Stimulated activated CD4-positive, alpha-beta T cell treated with anti-CD3 and anti-CD28 coated beads, Interleukin-12 subunit alpha, Interleukin-12 subunit beta, amount 100 ng/mL, for 4 hours (primary cell): Measurements from ENCODE around the gene RALGPS2.
"Not testable (repeated sequence)": the region's sequence is repeated elsewhere in the genome, so short reads cannot be mapped to it uniquely, and the experiment has no call there.

Experiments
- DNase-seq: peaks from one replicate; pipeline ENCODE4 v3.0.0-alpha.2; 2020

RALGPS2 gene

GRCh38 chr1:178784131-178784536, 59.1 kb downstream of the RALGPS2 start:
- DNase-seq: no peak

- DNase-seq: no peak
Observed at GRCh38 chr1:178792394-178792793, 67.3 kb downstream of the RALGPS2 start.

GRCh38 chr1:178796013-178796412, 71.0 kb downstream of the RALGPS2 start:
- no peak for DNase-seq

GRCh38 chr1:178797590-178797989, 72.5 kb downstream of the RALGPS2 start:
- no peak for DNase-seq

- DNase-seq: no peak
Observed at GRCh38 chr1:178798232-178798861, 73.3 kb downstream of the RALGPS2 start.

- DNase-seq: no peak
Observed at GRCh38 chr1:178802873-178803272, 77.8 kb downstream of the RALGPS2 start.

GRCh38 chr1:178806665-178807300, 81.7 kb downstream of the RALGPS2 start:
- DNase-seq: no peak

GRCh38 chr1:178808529-178808928, 83.5 kb downstream of the RALGPS2 start:
- no peak for DNase-seq

GRCh38 chr1:178810585-178810984, 85.5 kb downstream of the RALGPS2 start:
- DNase-seq: no peak

GRCh38 chr1:178818416-178818815, 93.4 kb downstream of the RALGPS2 start:
- no peak for DNase-seq

GRCh38 chr1:178819123-178819522, 94.1 kb downstream of the RALGPS2 start:
- no peak for DNase-seq

GRCh38 chr1:178821134-178821866, 96.3 kb downstream of the RALGPS2 start:
- DNase-seq: no peak

GRCh38 chr1:178825167-178825566, 100.1 kb downstream of the RALGPS2 start:
- no peak for DNase-seq

GRCh38 chr1:178844436-178844835, 119.4 kb downstream of the RALGPS2 start:
- no peak for DNase-seq

GRCh38 chr1:178846306-178846705, 121.3 kb downstream of the RALGPS2 start:
- no peak for DNase-seq

- no peak for DNase-seq
Observed at GRCh38 chr1:178847396-178847849, 122.4 kb downstream of the RALGPS2 start.

GRCh38 chr1:178847919-178848318, 122.9 kb downstream of the RALGPS2 start:
- not testable (repeated sequence) for DNase-seq

- no peak for DNase-seq
Observed at GRCh38 chr1:178849918-178850317, 124.9 kb downstream of the RALGPS2 start.

- DNase-seq: no peak
Observed at GRCh38 chr1:178857126-178857525, 132.1 kb downstream of the RALGPS2 start.

GRCh38 chr1:178862416-178862815, 137.4 kb downstream of the RALGPS2 start:
- no peak for DNase-seq

- DNase-seq: no peak
Observed at GRCh38 chr1:178862864-178863263, 137.8 kb downstream of the RALGPS2 start.

GRCh38 chr1:178864326-178864725, 139.3 kb downstream of the RALGPS2 start:
- DNase-seq: no peak

- DNase-seq: no peak
Observed at GRCh38 chr1:178867670-178868069, 142.6 kb downstream of the RALGPS2 start.

GRCh38 chr1:178868706-178869105, 143.7 kb downstream of the RALGPS2 start:
- DNase-seq: no peak
